GM18508 (cell line): ENCODE results near the gene ACTL7B.
A peak's percentile ranks its signal among the peaks of the same experiment; 100 is the strongest.
"Not testable (repeated sequence)": the region's sequence is repeated elsewhere in the genome, so short reads cannot be mapped to it uniquely, and the experiment has no call there.

Source experiments
- ATAC-seq: cut with Tn5 transposase; IDR thresholded peaks from one replicate; pipeline ENCODE4 v1.9.1; 2021; ENCODE audit warnings: moderate number of reproducible peaks; ENCODE audit not compliant: insufficient read depth, unreplicated experiment

The ACTL7B gene, protein sequence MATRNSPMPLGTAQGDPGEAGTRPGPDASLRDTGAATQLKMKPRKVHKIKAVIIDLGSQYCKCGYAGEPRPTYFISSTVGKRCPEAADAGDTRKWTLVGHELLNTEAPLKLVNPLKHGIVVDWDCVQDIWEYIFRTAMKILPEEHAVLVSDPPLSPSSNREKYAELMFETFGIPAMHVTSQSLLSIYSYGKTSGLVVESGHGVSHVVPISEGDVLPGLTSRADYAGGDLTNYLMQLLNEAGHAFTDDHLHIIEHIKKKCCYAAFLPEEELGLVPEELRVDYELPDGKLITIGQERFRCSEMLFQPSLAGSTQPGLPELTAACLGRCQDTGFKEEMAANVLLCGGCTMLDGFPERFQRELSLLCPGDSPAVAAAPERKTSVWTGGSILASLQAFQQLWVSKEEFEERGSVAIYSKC

DNA sequence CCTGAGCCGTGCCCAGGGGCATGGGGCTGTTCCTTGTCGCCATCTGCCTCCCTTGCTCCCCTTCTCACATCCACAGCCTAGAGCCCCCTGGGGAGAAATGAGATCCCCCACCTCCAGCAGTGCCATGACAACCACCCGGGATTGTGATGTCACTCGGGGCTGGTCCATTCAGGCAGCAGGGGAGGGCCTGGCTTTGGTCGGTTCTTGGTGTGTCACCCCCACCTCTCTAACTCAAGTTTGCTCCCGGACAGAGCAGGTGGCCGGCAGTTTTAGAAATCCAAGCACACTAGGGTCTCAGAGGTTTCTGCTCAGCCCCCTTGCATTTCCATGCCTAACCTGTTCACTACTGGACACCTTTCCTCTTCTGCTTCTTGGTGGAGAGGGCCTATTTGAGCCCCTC, at the start of gene ACTL7B:
TSS of gene ACTL7B (minus strand) at position 99 of the 400 bp plus-strand sequence. CDS start at position 43, 56 bp downstream.
- no peak for ATAC-seq

DNA sequence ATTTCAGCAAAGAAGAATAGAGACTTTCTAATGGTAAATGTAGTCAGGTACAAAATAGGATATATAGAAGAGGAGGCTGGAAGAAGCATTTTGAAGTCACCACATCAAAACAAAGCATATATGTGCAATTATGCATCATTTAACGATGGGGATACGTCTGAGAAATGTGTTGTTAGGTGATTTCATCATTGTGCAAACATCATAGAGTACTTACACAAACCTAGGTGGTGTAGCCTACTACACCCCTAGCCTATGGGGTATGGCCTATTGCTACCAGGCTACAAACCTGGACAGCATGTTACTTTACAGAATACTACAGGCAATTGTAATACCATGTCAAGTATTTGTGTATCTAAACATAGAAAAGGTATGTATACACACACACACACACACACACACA, 49.7 kb upstream of the ACTL7B start:
- no peak for ATAC-seq

DNA sequence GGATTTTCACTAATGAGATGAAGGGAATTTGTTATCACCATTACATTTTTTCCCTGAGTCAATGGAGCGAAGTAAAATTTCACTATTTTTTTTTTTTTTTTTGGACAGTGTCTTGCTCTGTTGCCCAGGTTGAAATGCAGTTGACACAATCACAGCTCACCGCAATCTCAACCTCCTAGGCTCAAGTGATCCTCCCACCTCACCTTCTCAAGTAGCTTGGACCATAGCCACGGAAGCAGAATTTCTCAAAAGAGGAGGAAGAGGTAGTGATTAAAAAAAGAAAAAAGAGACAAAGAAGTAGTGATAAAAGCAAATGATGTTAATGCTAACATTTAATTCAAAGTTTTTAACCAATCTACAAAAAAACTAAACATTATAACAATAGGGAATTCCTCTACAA, 48.4 kb upstream of the ACTL7B start:
- ATAC-seq = no peak

DNA sequence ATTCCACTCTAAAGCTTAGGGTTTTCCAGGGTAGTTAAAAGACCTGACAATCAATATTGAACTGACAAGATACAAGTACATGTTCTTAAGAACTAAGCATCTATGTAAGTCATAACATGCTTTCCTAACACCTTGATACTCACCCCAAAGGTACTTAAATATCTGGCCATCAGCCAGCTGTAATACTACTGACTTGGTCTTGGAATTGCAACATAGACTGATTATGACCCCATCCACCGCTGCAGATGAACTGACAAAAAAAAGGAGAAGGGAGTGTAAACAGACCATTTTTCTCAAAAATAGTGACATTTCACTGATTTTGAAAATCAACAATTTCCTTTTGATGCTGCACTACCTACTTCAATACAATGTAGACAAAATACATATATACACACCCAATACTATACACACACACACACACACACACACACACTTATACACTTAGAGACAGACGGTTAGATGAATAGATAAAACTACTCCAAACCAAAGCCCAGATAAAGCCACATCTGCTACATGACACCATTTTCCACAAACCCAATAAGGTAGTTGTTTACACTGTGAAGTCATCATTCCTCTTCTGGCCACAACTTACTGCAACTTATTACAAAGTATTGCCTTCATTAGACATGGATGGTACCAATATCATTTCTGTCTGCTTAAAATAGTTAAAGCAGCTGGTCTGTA, 47.8 kb upstream of the ACTL7B start:
- ATAC-seq = no peak

DNA sequence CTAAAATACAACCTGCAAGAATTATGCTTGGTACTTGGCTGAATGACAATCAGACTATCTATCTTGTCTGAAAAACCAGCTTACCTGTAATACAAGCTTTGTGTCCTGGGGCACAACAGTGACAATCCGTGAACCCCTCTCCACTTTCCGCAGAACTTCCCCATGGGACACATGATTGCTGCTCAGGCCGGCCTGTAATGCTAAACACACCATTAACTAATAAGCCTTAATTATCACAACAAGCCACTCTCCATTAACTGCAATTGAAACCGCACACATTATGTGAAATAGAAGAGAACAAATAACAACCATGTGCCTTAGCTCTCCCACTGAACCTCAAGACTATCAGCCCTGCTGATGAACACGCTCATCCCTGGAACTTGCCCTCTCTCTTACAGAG, 44.4 kb upstream of the ACTL7B start:
- no peak for ATAC-seq

DNA sequence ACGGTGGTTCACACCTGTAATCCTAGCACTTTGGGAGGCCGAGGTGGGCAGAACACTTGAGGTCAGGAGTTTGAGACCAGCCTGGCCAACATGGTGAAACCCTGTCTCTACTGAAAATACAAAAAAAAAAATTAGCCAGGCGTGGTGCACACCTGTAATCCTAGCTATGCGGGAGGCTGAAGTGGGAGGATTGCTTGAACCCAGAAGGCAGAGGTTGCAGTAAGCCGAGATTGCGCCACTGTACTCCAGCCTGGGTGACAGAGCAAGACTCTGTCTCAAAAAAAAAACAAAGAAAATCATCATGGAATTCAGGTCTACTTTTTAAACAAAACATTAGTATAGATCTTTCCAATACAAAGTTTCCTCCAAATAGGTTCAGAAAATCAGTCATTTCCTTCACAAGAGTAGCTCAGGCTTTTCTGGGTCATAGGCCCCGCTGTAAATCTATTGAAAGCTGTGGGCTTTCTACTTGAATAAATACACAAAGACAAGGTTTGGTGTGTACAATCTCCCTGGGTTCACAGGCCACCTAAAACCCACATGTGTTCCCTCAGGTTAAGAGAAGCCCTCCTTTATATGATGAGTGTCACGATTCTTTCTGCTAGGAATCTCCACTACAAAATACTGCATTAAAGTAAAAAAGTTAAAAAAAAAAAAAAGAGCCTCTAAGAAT, 43.4 kb upstream of the ACTL7B start:
- ATAC-seq = not testable (repeated sequence)

DNA sequence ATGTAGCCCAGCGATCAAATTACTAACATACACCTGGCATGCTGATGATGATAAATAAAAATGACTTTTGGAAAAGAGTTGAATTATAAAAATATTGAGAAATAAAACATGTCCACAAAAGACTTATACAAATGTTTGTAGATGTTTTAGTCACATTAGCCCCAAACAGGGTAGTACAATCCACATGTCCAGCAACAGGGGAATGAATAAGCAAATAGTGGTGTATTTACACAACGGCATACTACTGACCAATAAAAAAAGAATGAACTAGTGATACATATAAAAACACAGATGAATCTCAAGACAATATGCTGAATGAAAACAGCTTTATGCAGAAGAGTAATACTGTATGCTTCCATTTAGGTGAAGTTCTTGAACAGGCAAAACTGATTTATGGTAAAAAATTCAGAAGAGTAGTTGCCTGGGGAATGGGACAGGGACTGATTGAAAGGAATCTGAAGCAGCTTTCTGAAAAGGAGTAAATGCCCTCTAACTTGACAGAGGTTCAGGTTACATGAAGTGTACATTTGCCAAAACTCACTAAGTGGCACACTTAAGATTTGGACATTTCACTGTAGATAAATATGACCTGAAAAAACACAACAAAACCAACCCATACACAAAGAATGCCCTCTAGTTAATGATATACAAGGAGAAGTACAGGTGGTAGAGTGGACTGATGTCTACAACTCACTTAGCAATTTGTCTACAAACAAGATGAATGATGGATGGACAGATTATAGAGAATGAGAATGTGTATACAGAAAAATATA, 41.7 kb upstream of the ACTL7B start:
- no peak for ATAC-seq

DNA sequence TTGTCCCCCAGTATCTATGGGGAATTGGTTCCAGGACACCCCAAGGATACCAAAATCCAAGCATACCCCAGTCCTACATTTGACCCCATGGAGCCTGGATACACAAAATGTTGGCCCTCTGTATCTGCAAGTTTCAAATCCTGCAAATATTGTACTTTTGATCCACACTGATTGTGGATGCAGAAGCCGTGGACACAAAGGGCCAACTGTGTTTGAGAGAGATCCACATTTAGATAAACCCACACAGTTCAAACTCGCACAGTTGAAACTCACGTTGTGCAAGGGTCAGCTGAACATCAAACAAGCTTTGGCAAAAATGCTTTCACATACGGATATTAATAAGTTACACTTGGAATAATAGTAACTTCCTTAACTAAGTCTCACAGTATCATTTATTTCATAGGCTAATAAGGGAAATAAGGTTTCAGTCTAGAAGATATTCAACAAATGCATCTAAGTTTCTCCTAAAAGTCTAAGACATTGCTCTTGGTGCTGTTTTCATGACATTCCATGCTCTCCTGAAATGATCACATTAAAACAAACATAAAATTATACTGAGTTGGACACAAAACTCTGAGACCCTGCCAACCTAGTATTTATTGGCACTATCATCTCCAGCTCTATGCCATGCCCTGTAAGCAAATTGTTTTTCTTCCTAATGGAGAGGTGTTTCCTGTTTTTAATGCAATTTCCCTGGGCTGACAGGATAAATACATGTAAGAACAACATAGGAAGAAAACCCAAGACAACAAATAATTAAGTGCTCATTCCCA, 38.6 kb upstream of the ACTL7B start:
- ATAC-seq = no peak

DNA sequence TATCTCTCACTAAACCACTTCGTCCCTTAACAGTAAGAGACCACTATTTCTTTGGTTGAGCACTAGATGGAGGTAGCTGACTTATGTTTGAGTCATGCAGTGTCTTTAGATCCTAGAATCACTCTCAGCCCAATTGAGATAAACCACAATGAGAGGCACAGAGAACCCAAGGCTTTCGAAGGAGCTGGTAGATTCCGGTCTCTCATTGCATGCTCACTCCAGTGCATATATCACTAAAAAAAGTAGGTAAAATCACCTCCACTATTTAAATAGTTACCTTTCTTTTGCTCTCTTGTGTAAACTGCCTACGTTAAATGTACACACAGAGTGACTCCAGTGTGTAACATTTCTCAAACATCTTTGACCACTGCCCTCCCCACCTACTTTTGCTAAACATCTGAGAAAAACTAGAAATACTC, 33.9 kb upstream of the ACTL7B start:
- no peak for ATAC-seq

DNA sequence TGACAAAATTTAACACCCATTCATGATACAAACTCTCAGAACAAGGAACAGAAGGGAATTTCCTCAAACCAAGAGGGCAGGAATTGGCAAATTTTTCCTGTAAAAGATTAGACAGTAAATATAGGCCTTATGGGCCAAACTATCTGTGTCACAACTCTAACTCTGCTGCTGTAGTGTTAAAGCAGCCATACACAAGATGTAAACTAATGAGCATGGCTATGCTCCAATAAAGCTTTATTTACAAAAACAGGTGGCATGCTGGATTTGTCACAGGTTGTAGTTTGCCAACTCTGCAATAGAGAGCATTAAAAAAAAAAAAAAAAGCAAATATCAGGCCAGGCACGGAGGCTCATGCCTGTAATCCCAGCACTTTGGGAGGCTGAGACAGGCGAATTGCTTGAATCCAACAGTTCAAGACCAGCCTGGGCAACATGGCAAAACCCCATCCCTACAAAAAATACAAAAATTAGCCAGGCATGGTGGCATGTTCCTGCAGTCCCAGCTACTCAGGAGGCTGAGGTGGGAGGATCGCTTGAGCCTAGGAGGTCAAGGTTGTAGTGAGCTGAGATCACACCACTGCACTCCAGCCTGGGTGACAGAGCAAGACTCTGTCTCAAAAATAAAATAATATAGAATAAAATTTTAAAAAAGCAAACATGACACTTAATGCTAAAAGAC, 30.9 kb upstream of the ACTL7B start:
- ATAC-seq = not testable (repeated sequence)

DNA sequence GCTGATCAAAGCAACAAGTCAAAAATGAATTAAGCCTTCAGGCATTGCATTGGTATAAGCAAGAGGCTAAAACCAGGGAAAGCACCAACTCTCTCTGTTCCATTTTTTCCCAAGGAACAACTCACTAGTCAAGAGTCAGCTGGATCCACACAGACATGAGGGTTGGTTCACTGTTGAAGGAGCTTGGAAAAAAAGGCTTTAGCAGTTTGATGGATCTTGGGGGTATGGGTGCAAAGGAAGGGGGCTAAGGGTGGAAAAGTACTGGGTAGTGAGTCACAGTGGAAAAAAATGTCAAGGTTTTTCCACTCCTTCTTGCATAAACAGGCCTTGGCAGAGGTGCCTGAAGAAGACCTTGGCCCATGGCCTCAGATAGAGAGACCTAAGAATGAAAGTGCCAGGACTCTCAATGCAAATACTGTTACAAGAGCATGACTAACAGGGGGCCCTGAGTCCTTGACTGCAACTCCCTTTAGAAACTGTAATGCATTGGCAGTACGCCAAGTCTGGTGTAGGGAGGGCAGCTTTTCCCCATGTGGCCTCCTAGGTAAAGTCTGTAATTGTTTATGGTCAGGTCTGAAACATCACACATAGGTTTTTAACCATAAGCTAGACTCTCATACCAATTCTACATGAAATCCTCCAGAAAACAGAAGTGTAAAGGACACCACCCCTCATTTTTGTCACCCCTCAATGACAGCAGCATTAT, 30.0 kb upstream of the ACTL7B start:
- ATAC-seq = peak; percentile 91

DNA sequence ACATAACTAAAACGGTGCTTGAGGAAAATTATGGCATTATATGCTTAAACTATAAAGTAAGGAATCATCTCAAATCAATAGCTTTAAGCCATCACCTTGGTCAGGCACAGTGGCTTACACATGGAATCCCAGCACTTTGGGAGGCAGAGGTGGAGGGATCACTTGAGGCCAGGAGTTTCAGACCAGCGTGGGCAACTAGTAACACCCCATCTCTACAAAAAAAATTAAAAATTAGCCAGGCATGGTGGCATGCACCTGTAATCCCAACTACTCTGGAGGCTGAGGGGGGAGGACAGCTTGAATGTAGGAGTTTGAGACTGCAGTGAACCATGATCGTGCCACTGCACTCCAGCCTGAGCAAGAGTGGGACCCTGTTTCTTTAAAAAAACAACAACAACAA, 28.9 kb upstream of the ACTL7B start:
- no peak for ATAC-seq

DNA sequence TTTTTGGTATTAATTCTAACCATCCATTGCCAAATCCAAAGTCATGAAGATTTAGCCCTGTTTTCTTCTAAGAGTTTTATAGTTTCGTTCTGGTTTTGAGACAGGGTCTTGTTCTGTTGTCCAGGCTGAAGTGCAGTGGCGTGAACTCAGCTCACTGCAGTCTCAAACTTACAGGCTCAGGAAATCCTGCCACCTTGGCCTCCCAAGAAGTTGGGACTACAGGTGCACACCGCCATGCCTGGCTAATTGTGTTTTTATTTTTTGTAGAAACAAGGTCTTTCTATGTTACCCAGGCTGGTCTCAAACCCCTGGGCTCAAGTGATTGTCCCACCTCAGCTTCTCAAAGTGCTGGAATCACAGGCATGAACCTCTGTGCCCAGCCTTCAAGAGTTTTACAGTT, 27.3 kb upstream of the ACTL7B start:
- no peak for ATAC-seq

DNA sequence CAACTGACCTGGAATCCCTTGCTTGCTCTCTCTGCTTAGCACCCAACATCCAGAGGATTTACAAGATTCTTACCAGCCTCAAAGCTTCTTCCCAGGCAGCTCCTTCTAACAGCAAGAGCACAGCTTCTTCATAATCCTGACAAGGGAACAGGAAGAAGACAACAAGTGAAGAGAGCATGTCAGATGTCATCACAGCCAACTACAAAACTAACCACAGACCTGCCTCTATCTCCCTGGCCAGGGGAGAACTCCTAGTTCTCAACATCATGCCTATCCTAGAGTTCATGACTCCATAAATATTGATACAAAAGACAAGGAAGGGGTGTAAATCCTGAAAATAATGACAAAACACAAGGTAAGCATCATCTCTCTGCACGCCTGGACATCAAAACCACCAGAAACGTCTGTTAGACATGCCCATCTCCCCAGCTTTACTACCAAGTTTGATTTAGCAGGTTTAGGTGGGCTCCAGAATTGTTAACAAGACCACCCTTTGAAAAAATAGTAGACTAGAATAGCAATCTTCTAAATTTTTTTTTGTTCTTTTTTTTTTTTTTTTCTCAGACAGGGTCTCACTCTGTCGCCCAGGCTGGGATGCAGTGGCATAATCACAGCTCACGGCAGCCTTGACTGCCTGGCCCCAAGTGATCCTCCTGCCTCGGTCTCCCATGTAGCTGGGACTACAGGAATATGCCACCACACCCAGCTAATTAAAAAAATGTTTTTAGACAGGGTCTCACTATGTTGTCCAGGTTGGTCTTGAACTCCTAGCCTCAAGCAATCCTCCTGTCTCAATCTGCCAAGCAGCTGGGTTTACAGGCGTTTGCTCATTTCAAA, 26.5 kb upstream of the ACTL7B start:
- ATAC-seq = no peak

DNA sequence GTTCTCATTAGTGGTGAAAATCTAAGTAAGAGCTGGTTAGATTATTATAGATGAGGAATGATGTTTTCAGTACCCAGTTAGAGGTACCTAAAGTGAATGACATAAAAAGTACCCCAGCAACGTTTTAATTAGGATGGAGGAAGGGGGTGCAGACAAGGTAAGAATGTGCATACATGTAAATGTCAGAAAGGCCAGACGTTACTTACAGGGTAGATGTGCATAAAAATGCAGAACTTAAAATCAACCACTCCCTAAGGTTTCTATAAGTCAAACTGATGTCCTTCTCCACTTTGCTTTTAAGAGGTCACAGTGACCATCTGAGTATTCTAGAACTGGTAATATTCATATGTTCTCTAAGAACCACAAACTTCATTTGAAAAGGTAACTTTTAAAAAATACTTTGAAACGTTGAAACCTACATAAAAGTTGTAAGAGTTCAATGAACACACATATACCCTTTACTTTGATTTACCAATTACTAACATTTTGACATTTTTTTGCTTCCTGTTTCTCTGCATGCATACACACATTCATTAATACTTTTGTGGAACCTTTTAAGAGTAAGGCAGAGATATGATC, 25.0 kb upstream of the ACTL7B start:
- ATAC-seq = no peak

DNA sequence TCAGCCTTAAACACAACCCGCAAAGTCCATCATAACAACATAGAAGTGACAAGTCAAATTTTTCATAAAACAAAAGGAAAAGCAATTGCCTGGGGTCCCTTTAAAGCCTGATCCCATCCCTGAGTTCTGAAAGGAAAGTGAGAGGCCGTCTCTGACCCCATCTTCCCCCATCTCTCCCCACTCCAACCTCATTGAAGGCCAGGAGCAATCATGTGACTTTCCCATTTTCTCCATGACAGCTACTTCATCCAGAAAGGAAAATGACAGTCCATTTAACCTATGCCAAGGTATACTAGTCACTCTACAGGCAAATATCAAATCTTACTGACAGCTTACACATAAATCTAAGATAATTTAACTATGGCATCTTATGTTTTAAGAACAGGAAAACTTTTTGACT, 21.7 kb upstream of the ACTL7B start:
- no peak for ATAC-seq

DNA sequence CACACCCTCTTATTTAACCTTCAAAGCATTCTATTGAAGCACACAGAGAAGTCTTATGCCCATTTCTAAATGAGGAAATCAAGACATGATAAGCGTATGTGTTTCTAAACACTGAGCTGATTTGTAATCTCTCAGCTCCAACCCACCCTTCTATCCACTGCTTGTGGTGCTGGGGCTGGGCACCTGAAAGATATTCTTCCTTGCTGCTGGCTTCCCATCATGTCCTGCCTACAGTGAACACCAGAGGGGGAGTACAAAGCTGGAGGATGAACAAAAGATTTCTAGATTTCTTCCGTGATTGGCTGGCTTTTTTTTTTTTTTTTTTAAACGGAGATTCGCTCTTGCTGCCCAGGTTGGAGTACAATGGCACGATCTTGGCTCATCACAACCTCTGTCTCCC, 20.6 kb upstream of the ACTL7B start:
- ATAC-seq = no peak
